ENCODE results near the gene WNT2. TPM values are rescaled to one million over a fixed set of nuclear protein-coding genes. Genes with fewer than 3 reads are reported as not detected.
A peak's percentile ranks its signal among the peaks of the same experiment; 100 is the strongest.

Gene WNT2
- total RNA-seq, 1 donor, result 9.9 TPM

DNA sequence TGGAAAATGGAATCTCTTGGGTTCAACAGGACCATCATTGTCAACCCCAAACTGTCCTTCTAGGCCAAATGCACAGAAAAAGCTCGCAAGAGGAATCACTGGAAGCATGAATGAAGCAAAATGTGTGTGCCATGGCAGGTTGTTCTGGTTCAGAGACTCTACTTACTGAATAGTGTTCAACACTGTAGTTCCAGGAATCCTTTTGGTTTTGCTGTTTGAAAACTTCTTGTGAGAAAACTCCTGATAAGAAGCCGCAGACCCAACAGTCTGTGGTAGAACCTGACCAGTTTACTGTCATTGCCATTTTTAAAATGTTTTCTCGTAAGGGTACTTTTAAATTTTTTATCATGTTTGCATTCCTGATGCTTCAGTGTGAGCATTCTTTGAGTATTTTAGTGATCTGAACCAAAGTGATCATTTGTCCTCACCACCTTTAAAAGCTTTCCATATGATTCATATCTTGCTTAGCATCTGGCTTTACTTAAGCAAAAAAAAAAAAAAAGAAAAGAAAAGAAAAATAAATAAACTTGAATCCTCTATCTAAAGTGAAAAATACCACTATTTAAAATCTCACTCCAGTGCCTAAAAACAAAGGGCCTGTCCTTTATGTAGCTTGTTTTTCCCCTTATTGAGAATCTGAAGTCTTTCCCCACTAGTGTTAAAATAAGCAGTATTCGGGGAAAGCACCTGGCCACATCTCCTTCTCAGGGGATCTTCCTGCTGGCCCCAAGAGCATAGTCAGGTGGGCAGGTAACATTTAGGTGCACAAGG lies 92.4 kb downstream of the WNT2 start:
- H3K4me3 ChIP-seq (ENCODE audit: low read depth, low read length), result no peak overlapping the region
- peak; percentile 98 for DNase-seq (ENCODE audit: low read depth)
- TF ChIP-seq, protein P1, sequence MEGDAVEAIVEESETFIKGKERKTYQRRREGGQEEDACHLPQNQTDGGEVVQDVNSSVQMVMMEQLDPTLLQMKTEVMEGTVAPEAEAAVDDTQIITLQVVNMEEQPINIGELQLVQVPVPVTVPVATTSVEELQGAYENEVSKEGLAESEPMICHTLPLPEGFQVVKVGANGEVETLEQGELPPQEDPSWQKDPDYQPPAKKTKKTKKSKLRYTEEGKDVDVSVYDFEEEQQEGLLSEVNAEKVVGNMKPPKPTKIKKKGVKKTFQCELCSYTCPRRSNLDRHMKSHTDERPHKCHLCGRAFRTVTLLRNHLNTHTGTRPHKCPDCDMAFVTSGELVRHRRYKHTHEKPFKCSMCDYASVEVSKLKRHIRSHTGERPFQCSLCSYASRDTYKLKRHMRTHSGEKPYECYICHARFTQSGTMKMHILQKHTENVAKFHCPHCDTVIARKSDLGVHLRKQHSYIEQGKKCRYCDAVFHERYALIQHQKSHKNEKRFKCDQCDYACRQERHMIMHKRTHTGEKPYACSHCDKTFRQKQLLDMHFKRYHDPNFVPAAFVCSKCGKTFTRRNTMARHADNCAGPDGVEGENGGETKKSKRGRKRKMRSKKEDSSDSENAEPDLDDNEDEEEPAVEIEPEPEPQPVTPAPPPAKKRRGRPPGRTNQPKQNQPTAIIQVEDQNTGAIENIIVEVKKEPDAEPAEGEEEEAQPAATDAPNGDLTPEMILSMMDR (IDR thresholded peaks at IDR 0.05; ENCODE audit: insufficient read depth, low read length), result no peak

DNA sequence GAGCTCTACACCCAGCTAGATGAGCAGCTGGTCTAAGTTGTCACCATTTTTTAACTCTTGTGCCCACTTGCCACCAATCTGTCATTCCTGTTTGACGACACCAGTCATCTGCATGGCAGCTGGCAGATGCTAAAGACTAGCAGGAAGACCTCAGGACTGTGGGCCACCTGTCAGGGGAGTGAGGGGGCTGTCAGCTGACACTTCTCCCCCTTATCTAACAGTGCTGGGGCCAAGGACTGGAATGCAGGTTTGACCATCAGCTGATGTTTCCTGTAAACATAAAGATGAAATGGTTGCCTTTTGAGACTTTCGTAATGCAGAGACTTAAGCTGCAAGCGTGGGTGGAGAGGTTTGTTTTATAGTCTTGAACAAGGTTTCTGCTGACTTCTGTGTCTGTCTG lies 93.5 kb downstream of the WNT2 start:
- DNase-seq (ENCODE audit: low read depth), result peak; percentile 45
- TF ChIP-seq, protein P1 (IDR thresholded peaks at IDR 0.05; ENCODE audit: insufficient read depth, low read length), result no peak

DNA sequence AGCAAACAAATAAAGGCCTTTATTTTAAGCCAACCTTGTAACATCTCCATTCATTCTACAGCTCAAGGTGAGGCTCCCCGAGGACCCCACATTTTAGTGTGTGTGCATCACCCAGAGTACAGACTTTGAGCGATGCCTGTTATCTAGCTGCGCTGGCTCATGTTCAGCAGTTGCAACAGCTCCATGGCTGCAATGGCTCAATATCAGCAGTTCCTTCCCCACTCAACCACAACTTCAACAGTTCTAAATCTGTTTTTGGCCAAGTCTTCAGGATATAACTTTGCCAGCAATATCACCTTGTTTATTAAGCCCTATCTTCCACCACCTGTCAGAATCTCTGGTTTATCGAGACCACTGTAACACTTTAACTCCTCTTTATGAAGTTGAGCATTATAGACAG lies 95.8 kb downstream of the WNT2 start:
- H3K4me3 ChIP-seq (ENCODE audit: low read depth, low read length), result no peak overlapping the region
- TF ChIP-seq, protein P1 (IDR thresholded peaks at IDR 0.05; ENCODE audit: insufficient read depth, low read length), result no peak
- peak; percentile 78 for DNase-seq (ENCODE audit: low read depth)

More for the DNA sequence above, 93.5 kb downstream of the WNT2 start:
- no peak overlapping the region for H3K4me3 ChIP-seq (ENCODE audit: low read depth, low read length)

DNA sequence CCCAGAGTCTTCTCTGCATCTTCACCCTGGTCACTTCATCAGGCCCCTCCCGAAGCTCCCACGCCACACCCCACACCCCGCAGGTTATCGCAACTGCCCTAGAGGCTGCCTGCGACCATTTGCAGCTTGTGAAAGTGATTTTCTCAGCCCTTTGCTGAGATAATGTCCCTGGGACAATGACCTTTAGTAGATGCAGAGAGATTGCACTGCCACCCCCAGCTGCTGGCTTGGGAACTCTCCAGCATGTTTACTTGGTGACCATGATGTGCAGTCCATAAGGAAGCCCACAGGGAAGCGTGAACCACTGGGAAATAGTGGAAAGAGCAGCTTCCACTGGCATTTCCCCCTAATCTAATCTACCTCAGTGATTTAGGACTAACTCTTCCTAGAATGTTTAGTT lies 97.3 kb downstream of the WNT2 start:
- no peak for DNase-seq (ENCODE audit: low read depth)
- H3K4me3 ChIP-seq (ENCODE audit: low read depth, low read length), result no peak overlapping the region
- TF ChIP-seq, protein P1 (IDR thresholded peaks at IDR 0.05; ENCODE audit: insufficient read depth, low read length), result no peak

Small RNA genes within 50 kb of the gene (small RNA-seq; reads per million reads assigned to genes)
- gene MTCYBP6, result not detected

Other genes with a start within 250 kb of the WNT2 start
- not detected in 2 replicates for gene ASZ1, start 104.4 kb upstream of the WNT2 start, total RNA-seq (ENCODE audit: low replicate concordance)
- gene CFTR, start 157.0 kb upstream of the WNT2 start, total RNA-seq (ENCODE audit: low replicate concordance), result 0.09 TPM in 1 of 2 replicates, not detected in the other